Central memory CD8-positive, alpha-beta T cell (primary cell): ENCODE results near the gene ATP2C1.
"Not testable (repeated sequence)": the region's sequence is repeated elsewhere in the genome, so short reads cannot be mapped to it uniquely, and the experiment has no call there.

Source experiments
- ATAC-seq: fragments of 150-1000 bp; cut with Tn5 transposase; replicated peaks from 2 replicates; pipeline ENCODE4 v1.10.0; 2022; ENCODE audit warnings: mild to moderate bottlenecking, moderate FRiP score, moderate number of reproducible peaks; ENCODE audit not compliant: poor library complexity, severe bottlenecking; ENCODE audit errors: extremely low read depth
- DNase-seq, 2 donors: peaks; one replicate each; pipeline ENCODE4 v3.0.0; 2021; ENCODE audit warnings: low spot score in 2 of 2
- H3K27ac Mint-ChIP-seq: one replicate; pipeline ENCODE4 v1.8.0; 2022; ENCODE audit warnings: low read depth, mild to moderate bottlenecking, moderate library complexity, mixed read lengths
- H3K27me3 Mint-ChIP-seq: one replicate; pipeline ENCODE4 v1.8.0; 2022; ENCODE audit warnings: mixed read lengths
- H3K36me3 Mint-ChIP-seq: one replicate; pipeline ENCODE4 v1.8.0; 2022; ENCODE audit warnings: mild to moderate bottlenecking, moderate library complexity, mixed read lengths; ENCODE audit not compliant: insufficient read depth
- H3K4me1 Mint-ChIP-seq: one replicate; pipeline ENCODE4 v1.8.0; 2022; ENCODE audit warnings: mixed read lengths
- H3K4me3 Mint-ChIP-seq: one replicate; pipeline ENCODE4 v1.8.0; 2022; ENCODE audit warnings: mild to moderate bottlenecking, moderate library complexity, mixed read lengths
- H3K9me3 Mint-ChIP-seq: one replicate; pipeline ENCODE4 v1.8.0; 2022; ENCODE audit warnings: mixed read lengths

The ATP2C1 gene

GRCh38 chr3:130955481-130955880, 61.6 kb downstream of the ATP2C1 start:
- DNase-seq, result no peak
- H3K27ac Mint-ChIP-seq, result no peak overlapping the region
- peaks cover 33% of the 10 kb centered on the region for H3K36me3 Mint-ChIP-seq
- no peak for ATAC-seq
- H3K4me3 Mint-ChIP-seq, result no peak overlapping the region
- H3K27me3 Mint-ChIP-seq, result no peaks in the 10 kb centered on the region
- H3K9me3 Mint-ChIP-seq, result no peaks in the 10 kb centered on the region
- peaks cover under 1% of the 10 kb centered on the region for H3K4me1 Mint-ChIP-seq

GRCh38 chr3:130956281-130956680, 62.4 kb downstream of the ATP2C1 start:
- Mint-ChIP-seq H3K4me1 (no peaks in the 10 kb centered on the region), H3K27ac (no peak overlapping the region), H3K27me3 (no peaks in the 10 kb centered on the region), H3K4me3 (no peak overlapping the region), H3K9me3 (no peaks in the 10 kb centered on the region), H3K36me3 (peaks cover 39% of the 10 kb centered on the region)
- ATAC-seq (no peak), DNase-seq (no peak)

DNA sequence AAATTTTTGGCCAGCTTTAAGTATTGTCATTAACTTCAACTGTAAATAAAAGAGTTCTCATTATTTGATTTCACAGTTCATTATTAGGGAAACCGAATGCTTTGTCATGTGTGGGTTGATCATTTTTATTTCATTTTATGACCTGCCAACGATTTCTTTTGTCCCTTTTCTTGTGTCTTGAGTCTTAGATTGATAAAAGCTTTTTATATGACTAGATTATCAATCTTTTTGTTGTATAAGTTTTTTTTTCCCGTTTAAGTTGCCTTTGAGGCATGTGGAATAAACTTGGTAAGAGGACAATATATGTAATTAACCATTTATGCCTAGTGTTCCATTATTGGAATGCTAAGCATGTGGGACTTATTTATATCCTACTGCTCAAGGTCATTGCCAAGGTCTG, 62.8 kb downstream of the ATP2C1 start:
- ATAC-seq (no peak), DNase-seq (no peak)
- Mint-ChIP-seq H3K4me3 (no peak overlapping the region), H3K27me3 (no peaks in the 10 kb centered on the region), H3K36me3 (peaks cover 39% of the 10 kb centered on the region), H3K27ac (no peak overlapping the region), H3K4me1 (no peaks in the 10 kb centered on the region), H3K9me3 (no peaks in the 10 kb centered on the region)

DNA sequence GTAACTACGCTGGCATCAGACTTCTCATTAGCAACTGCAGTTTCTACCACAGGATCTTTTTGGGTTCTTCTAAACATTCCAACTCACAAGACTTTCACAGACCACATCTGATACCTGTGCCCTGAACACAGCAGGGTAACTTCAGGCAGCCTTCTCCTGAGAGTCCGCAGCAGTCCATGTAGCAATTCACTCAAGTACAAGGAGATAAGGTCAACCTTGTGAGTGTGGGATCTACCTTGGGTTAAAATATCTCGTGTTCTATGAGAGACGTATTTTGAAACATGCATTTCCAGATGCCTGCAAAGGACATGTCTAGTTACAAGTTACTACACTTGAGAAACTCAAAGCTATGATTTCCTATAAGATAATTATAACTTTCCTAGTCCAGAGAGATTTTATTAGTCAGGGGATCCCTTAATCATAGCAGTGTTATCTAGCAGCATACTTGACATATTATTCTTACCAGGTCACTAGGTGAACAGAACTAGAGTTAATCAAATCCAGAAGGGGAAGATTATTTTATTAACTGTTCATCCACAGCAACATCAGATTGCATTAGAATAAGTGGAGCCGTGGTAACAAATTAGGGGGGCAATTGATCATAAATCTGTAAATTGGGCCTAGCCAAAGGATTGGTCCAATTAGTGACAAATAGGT, 66.4 kb downstream of the ATP2C1 start:
- no peaks in the 10 kb centered on the region for H3K27me3 Mint-ChIP-seq
- peaks cover 37% of the 10 kb centered on the region for H3K36me3 Mint-ChIP-seq
- ATAC-seq (no peak), DNase-seq (no peak)
- no peaks in the 10 kb centered on the region for H3K4me1 Mint-ChIP-seq
- no peak overlapping the region for H3K27ac Mint-ChIP-seq
- no peak overlapping the region for H3K4me3 Mint-ChIP-seq
- no peaks in the 10 kb centered on the region for H3K9me3 Mint-ChIP-seq

GRCh38 chr3:130961458-130961857, 67.6 kb downstream of the ATP2C1 start:
- H3K36me3 Mint-ChIP-seq, result peaks cover 38% of the 10 kb centered on the region
- DNase-seq, result no peak
- H3K27ac Mint-ChIP-seq, result no peak overlapping the region
- no peaks in the 10 kb centered on the region for H3K27me3 Mint-ChIP-seq
- H3K4me1 Mint-ChIP-seq, result no peaks in the 10 kb centered on the region
- no peaks in the 10 kb centered on the region for H3K9me3 Mint-ChIP-seq
- no peak overlapping the region for H3K4me3 Mint-ChIP-seq
- no peak for ATAC-seq

DNA sequence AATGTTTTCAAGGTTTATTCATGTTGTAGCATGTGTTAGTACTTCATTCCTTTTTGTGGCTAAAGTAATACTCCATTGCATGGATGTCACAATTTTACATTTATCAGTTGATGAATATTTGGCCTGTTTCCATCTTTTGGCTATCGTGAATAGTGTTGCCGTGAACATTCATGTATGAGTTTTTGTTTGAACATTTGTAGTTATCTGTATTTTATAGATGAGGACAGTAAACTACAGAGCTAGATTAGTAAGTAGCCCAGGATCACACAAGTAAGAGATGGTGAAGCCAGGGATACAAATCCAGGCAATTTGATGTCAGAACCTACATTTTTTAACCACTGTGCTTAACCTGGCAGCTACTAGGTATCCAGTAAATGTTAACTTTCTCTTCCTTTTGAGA, 69.6 kb downstream of the ATP2C1 start:
- Mint-ChIP-seq H3K36me3 (peaks cover 41% of the 10 kb centered on the region), H3K4me3 (no peak overlapping the region), H3K9me3 (no peaks in the 10 kb centered on the region), H3K27me3 (no peaks in the 10 kb centered on the region), H3K27ac (no peak overlapping the region), H3K4me1 (no peaks in the 10 kb centered on the region)
- DNase-seq (no peak), ATAC-seq (no peak)

GRCh38 chr3:130963878-130964277, 70.0 kb downstream of the ATP2C1 start:
- H3K4me1 Mint-ChIP-seq, result no peaks in the 10 kb centered on the region
- ATAC-seq (no peak), DNase-seq (no peak)
- no peak overlapping the region for H3K27ac Mint-ChIP-seq
- H3K36me3 Mint-ChIP-seq, result peaks cover 41% of the 10 kb centered on the region
- H3K4me3 Mint-ChIP-seq, result no peak overlapping the region
- H3K9me3 Mint-ChIP-seq, result no peaks in the 10 kb centered on the region
- H3K27me3 Mint-ChIP-seq, result no peaks in the 10 kb centered on the region

DNA sequence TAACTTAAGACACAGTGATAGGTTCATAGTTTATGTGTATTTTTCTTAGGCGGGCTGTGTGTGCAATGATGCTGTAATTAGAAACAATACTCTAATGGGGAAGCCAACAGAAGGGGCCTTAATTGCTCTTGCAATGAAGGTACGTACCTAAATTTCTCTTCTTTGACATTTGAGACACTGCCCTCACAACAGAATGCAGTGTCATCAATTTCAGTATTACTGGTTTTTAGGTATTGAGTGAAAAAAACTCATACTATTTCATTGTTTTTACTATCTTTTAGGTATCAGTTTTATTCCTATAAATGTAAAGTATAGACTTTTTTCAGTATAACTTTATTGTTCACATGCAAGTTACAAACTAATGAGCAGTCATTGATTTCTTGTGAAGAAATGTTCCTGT, 73.4 kb downstream of the ATP2C1 start:
- H3K27me3 Mint-ChIP-seq, result no peaks in the 10 kb centered on the region

GRCh38 chr3:130968221-130968620, 74.3 kb downstream of the ATP2C1 start:
- Mint-ChIP-seq H3K4me3 (no peak overlapping the region), H3K4me1 (no peaks in the 10 kb centered on the region), H3K27ac (no peak overlapping the region), H3K36me3 (peaks cover 27% of the 10 kb centered on the region), H3K9me3 (no peaks in the 10 kb centered on the region), H3K27me3 (no peaks in the 10 kb centered on the region)
- ATAC-seq, result no peak
- no peak for DNase-seq

More for the DNA sequence above, 73.4 kb downstream of the ATP2C1 start:
- Mint-ChIP-seq H3K27ac (no peak overlapping the region), H3K36me3 (peaks cover 27% of the 10 kb centered on the region), H3K4me3 (no peak overlapping the region), H3K4me1 (no peaks in the 10 kb centered on the region), H3K9me3 (no peaks in the 10 kb centered on the region)
- ATAC-seq (no peak), DNase-seq (no peak)

DNA sequence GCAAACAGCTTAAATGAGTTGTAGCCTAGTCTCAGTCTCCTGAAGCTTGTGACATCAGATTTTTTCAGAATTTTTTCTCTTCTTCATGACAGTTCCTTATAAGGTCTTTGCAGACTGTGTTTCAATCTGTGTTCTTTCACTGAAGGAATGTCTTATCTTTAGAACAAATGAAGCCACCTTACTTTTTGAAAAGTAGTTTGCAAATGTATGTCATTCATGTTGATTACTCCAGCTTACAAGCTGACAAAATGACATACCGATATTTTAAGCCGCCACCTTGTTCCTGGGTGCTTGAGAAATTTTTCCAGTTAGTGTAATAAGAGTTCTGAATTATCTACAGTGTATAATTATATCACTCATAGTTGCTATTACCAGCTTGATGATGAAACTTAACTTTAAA, 75.7 kb downstream of the ATP2C1 start:
- H3K9me3 Mint-ChIP-seq, result no peaks in the 10 kb centered on the region

GRCh38 chr3:130971208-130971607, 77.3 kb downstream of the ATP2C1 start:
- Mint-ChIP-seq H3K27ac (no peak overlapping the region), H3K27me3 (no peaks in the 10 kb centered on the region), H3K4me3 (no peak overlapping the region), H3K4me1 (no peaks in the 10 kb centered on the region), H3K9me3 (no peaks in the 10 kb centered on the region), H3K36me3 (peaks cover 14% of the 10 kb centered on the region)
- no peak for DNase-seq
- ATAC-seq, result no peak

More for the DNA sequence above, 75.7 kb downstream of the ATP2C1 start:
- no peaks in the 10 kb centered on the region for H3K27me3 Mint-ChIP-seq
- peaks cover 25% of the 10 kb centered on the region for H3K36me3 Mint-ChIP-seq
- no peak overlapping the region for H3K4me3 Mint-ChIP-seq
- ATAC-seq, result no peak
- H3K27ac Mint-ChIP-seq, result no peak overlapping the region
- no peaks in the 10 kb centered on the region for H3K4me1 Mint-ChIP-seq
- no peak for DNase-seq

GRCh38 chr3:130972592-130972991, 78.7 kb downstream of the ATP2C1 start:
- H3K27ac Mint-ChIP-seq, DNase-seq, ATAC-seq, H3K4me3 Mint-ChIP-seq, H3K27me3 Mint-ChIP-seq, H3K9me3 Mint-ChIP-seq, H3K4me1 Mint-ChIP-seq: not testable (repeated sequence)
- peaks cover 14% of the 10 kb centered on the region for H3K36me3 Mint-ChIP-seq

GRCh38 chr3:130973406-130973805, 79.5 kb downstream of the ATP2C1 start:
- H3K36me3 Mint-ChIP-seq, result peaks cover 11% of the 10 kb centered on the region
- H3K9me3 Mint-ChIP-seq, result no peaks in the 10 kb centered on the region
- H3K27ac Mint-ChIP-seq, result no peak overlapping the region
- DNase-seq (no peak), ATAC-seq (no peak)
- H3K27me3 Mint-ChIP-seq, result no peaks in the 10 kb centered on the region
- H3K4me1 Mint-ChIP-seq, result no peaks in the 10 kb centered on the region
- H3K4me3 Mint-ChIP-seq, result no peak overlapping the region
